SH-SY5Y (cell line): ENCODE results near the gene CNTN5.

ENCODE experiments used
- GATA2 ChIP-seq: IDR thresholded peaks from 2 replicates; pipeline ENCODE4 v1.6.1; 2011; ENCODE audit warnings: mild to moderate bottlenecking, low read depth, low read length
- GATA3 ChIP-seq: IDR thresholded peaks from 2 replicates; pipeline ENCODE4 v1.6.1; 2011; ENCODE audit warnings: low read depth, mild to moderate bottlenecking, low read length, moderate library complexity

GRCh38 chr11:100224541-100225034 is 1203.8 kb downstream of the CNTN5 start:
- TF ChIP-seq GATA3 (no peak), GATA2 (no peak)
